Activated naive CD4-positive, alpha-beta T cell treated with anti-CD3 and anti-CD28 coated beads for 36 hours (primary cell): ENCODE measurements around the gene TNNI3K. TPM values are rescaled to one million over a fixed set of nuclear protein-coding genes. Genes with fewer than 3 reads are reported as not detected.

Experiments
- CTCF ChIA-PET: fragments of 350-600 bp; sonication (Branson Sonifier 250); formaldehyde crosslinking; loops from one replicate; lab custom pipeline; 2021; ENCODE audit warnings: antibody characterized with exemption; lab: Charles Lee
- DNase-seq: peaks from one replicate; pipeline ENCODE4 v3.0.0-alpha.2; 2020
- H3K27ac Mint-ChIP-seq: one replicate; pipeline ENCODE4 v1.8.0; 2021; ENCODE audit warnings: mild to moderate bottlenecking, mixed read lengths
- H3K27me3 Mint-ChIP-seq: one replicate; pipeline ENCODE4 v1.8.0; 2021; ENCODE audit warnings: low read depth, mixed read lengths
- H3K36me3 Mint-ChIP-seq: one replicate; pipeline ENCODE4 v1.8.0; 2021; ENCODE audit warnings: low read depth, mixed read lengths
- H3K4me1 Mint-ChIP-seq: one replicate; pipeline ENCODE4 v1.8.0; 2021; ENCODE audit warnings: low read depth, mixed read lengths
- H3K4me3 Mint-ChIP-seq: one replicate; pipeline ENCODE4 v1.8.0; 2021; ENCODE audit warnings: mild to moderate bottlenecking, moderate library complexity, mixed read lengths
- H3K9me3 Mint-ChIP-seq: one replicate; pipeline ENCODE4 v1.8.0; 2021; ENCODE audit warnings: mixed read lengths
- intact Hi-C: fragments of 100-400 bp; cut with micrococcal nuclease; formaldehyde crosslinking; loops from one replicate; pipeline ENCODE4 v1.15.1; 2023
- total RNA-seq, 2 experiments: library from RNA; stranded (reverse); gene quantifications; one replicate each; pipeline ENCODE4 v1.2.3, GENCODE V29; 2021

TNNI3K gene
- total RNA-seq, 2 experiments from 2014 or later: 0.40 TPM; not detected in 1

DNA sequence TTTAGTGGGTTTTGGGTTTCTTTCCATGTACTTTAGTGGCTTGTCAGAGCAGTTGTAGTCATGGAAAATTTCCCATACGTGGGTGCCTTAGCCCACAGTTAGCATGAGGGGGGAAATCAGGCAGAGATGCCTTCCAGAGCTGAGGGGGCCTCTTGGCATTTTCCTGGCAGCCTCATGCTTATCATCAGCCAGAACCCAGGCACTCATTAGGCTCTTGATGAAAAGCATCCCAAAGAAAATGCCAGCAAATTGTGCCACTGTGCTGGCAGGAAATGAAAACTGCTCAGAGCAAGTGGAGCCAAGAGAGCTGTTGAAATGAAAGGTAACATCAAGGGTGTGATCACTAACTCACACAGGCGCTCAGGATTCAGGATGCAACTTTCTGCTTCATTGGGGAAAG is 128.0 kb downstream of the TNNI3K start:
- H3K4me1 Mint-ChIP-seq: no peaks in the 10 kb centered on the region
- H3K36me3 Mint-ChIP-seq: no peaks in the 10 kb centered on the region
- H3K4me3 Mint-ChIP-seq: no peak overlapping the region
- no peaks in the 10 kb centered on the region for H3K9me3 Mint-ChIP-seq
- no peak for DNase-seq
- CTCF ChIA-PET: no interaction called here
- H3K27ac Mint-ChIP-seq: no peak overlapping the region
- intact Hi-C loops: no loop called here
- no peaks in the 10 kb centered on the region for H3K27me3 Mint-ChIP-seq

DNA sequence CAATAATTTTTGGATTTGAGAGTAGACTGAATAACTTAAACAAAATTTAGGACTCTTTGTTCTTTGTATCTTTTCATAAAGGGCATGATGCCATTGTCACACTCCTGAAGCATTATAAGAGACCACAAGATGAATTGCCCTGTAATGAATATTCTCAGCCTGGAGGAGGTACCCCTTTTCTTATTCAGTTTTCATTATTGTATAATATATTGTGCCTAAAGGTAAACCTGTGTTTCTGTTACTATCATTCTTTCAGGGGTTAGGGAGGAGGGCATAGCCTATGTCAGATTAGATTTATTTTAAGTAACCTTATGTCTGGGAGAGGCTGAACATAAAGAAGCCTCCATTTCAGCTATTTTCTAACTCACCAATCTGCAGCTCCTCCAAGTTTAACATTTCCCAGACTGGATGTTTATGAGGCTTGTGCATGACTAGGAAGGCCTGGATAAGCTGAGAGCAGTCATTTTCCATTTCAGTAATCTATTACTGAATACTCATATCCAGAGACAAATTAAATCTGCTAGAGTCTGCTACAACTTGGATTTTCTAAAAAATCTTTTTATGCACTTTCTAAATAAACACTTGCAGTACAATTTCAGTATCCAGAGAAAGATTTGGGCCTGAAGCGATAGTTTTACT is 132.1 kb downstream of the TNNI3K start:
- Mint-ChIP-seq H3K4me3 (no peak overlapping the region), H3K27me3 (no peaks in the 10 kb centered on the region), H3K27ac (no peak overlapping the region), H3K36me3 (no peaks in the 10 kb centered on the region), H3K9me3 (no peaks in the 10 kb centered on the region), H3K4me1 (no peaks in the 10 kb centered on the region)
- CTCF ChIA-PET: no interaction called here
- DNase-seq: no peak
- intact Hi-C loops: no loop called here

DNA sequence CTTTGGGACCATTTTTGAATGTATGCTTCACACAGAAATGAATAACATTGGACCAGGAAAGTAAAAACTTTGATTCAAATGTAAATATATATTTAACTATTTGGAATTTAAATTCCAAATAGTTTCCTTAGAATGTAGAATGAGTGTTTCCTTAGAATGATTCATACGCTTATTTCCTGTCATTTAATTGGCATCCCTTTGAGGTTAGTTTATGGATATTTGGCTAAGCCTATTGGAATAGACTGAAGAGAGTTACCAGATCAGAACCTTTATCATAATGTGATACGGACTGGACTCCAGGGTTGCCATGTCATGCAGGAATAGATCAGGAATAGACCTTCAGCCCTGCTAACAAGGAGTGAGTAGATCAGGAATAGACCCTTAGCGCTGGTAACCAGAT is 133.1 kb downstream of the TNNI3K start:
- CTCF ChIA-PET: no interaction called here
- H3K9me3 Mint-ChIP-seq: no peaks in the 10 kb centered on the region

DNA sequence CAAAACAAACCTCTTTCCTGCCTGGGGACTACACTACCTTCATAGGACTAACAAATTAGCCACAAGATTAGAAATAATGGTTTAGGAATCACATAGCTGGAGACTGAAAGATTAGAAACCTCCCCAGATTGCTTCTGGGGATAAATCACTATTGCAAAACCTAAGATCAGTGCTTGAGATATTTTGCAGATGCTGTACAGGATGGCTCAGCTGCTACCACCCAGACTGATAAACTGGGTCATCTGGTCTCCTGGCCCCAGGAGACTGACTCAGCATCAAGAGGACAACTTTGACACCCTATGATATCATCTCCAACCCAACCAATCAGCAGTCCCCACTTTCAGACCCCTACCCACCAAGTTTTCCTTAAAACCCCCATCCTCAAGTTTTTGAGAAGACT is 140.2 kb downstream of the TNNI3K start:
- H3K36me3 Mint-ChIP-seq: no peaks in the 10 kb centered on the region
- no peaks in the 10 kb centered on the region for H3K9me3 Mint-ChIP-seq
- no peak overlapping the region for H3K4me3 Mint-ChIP-seq
- DNase-seq: no peak
- H3K27ac Mint-ChIP-seq: no peak overlapping the region
- no peaks in the 10 kb centered on the region for H3K4me1 Mint-ChIP-seq
- intact Hi-C loops: no loop called here
- CTCF ChIA-PET: no interaction called here
- no peaks in the 10 kb centered on the region for H3K27me3 Mint-ChIP-seq

More for the DNA sequence above, 133.1 kb downstream of the TNNI3K start:
- no peaks in the 10 kb centered on the region for H3K4me1 Mint-ChIP-seq
- no peaks in the 10 kb centered on the region for H3K36me3 Mint-ChIP-seq
- intact Hi-C loops: no loop called here
- H3K27me3 Mint-ChIP-seq: no peaks in the 10 kb centered on the region
- no peak overlapping the region for H3K27ac Mint-ChIP-seq
- no peak overlapping the region for H3K4me3 Mint-ChIP-seq
- no peak for DNase-seq

DNA sequence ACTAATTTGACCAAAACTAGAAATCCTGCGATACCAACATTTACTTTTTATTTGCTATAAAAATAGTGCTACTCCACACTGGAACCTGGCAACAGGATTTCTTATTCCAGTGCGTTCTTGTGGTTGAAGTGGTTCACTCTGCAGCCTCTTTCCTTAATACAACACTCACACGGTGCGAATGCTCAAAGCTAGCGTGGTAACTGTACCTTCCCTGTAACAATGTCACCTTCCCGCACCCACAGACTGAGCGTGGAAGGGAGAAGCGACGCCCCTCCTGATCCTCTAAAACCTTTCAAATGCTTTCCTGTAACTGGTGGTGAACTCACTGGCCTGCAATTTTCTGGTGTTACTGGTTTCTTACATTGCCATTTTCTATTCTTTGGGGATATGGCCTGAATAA is 145.1 kb downstream of the TNNI3K start:
- Mint-ChIP-seq H3K4me3 (no peak overlapping the region), H3K9me3 (no peaks in the 10 kb centered on the region), H3K27ac (no peak overlapping the region), H3K27me3 (no peaks in the 10 kb centered on the region), H3K36me3 (no peaks in the 10 kb centered on the region), H3K4me1 (no peaks in the 10 kb centered on the region)
- intact Hi-C loops: no loop called here
- DNase-seq: no peak
- CTCF ChIA-PET: no interaction called here

DNA sequence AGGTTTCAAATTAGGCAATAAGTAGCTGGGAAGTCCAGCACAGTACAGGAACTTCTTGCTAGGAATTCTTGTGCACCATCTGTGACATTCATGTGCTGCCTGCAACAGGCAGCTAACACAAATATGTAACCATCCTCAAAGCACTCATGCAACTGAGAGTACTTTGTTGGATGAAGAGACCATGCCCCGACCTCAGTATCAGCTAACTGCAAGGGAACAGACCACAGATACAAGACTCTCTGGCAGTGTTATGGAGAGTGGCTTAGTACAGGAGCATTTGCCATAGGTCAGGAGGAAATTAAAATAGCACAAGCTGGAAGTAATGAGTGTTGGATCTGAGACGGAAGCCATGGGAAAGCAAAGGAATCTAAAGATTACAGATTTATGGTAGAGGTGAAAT is 153.7 kb downstream of the TNNI3K start:
- Mint-ChIP-seq H3K27me3 (peaks cover 2% of the 10 kb centered on the region), H3K9me3 (no peaks in the 10 kb centered on the region), H3K4me1 (no peaks in the 10 kb centered on the region), H3K27ac (no peak overlapping the region), H3K36me3 (no peaks in the 10 kb centered on the region), H3K4me3 (no peak overlapping the region)
- DNase-seq: no peak
- CTCF ChIA-PET: no interaction called here
- intact Hi-C loops: no loop called here

DNA sequence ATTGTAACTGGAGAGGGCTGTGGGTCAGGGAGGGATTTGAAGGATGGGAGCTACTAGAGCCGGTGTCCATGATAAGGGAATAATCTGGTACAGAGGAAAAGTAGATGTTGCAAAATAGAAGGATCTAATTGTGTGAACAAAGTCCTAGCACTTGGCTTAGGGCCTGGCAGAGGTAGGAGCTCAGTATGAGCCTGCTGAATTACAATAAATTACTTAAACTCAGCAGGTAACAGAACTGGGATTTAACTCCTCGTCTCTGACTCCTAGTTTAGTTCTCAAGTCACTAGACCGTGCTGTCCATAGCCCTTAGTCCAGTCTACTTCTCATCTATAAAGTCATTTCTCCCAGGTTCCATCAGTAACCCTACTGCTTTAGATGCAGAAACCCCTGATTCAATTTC is 157.0 kb downstream of the TNNI3K start:
- no peaks in the 10 kb centered on the region for H3K4me1 Mint-ChIP-seq
- no peaks in the 10 kb centered on the region for H3K36me3 Mint-ChIP-seq
- CTCF ChIA-PET: no interaction called here
- H3K27ac Mint-ChIP-seq: no peak overlapping the region
- peaks cover 2% of the 10 kb centered on the region for H3K27me3 Mint-ChIP-seq
- H3K9me3 Mint-ChIP-seq: no peaks in the 10 kb centered on the region
- intact Hi-C loops: no loop called here
- no peak for DNase-seq
- no peak overlapping the region for H3K4me3 Mint-ChIP-seq

DNA sequence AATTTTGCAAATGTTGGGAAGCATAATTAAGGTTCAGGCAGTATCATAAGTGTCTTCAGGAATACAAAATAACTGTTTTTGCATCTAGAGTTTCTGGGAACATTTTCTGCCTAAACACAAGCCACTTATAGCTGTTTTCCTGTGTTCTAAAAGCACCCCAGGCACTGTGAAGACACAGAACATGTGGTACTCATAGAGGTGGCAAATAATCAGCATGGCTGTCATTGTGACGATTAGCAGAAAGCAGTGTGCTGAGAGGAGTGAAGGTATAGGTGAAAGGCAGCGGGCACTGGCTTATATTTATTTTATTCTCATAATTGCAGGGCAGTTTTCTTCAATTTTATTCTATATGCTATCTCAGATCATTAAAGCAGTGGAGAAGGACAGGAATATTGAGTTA is 157.7 kb downstream of the TNNI3K start:
- intact Hi-C loops: no loop called here
- H3K9me3 Mint-ChIP-seq: no peaks in the 10 kb centered on the region
- H3K4me3 Mint-ChIP-seq: no peak overlapping the region

DNA sequence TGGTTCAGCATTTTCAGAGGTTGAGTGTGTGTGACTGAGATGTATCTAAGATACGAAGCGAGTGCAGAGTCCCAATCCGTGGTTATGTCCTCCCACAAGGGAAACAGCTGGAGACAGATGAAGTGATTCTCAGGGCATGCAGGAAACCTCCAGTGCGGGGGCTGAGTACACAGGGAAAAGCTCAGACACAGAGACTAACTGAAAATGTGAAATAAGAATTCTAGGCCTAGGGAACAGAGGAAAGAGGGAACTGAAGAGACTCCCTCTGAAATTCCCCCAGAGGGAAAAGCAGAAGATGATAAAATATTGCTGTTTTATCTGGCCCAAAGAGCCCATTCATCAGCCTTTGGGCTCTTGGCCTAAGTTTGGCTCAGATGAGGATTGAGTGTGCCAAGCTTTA is 160.4 kb downstream of the TNNI3K start:
- H3K4me3 Mint-ChIP-seq: no peak overlapping the region
- H3K27me3 Mint-ChIP-seq: peaks cover 2% of the 10 kb centered on the region
- no peaks in the 10 kb centered on the region for H3K4me1 Mint-ChIP-seq
- H3K9me3 Mint-ChIP-seq: no peaks in the 10 kb centered on the region
- intact Hi-C loops: no loop called here
- DNase-seq: no peak
- H3K27ac Mint-ChIP-seq: no peak overlapping the region
- CTCF ChIA-PET: no interaction called here
- H3K36me3 Mint-ChIP-seq: no peaks in the 10 kb centered on the region

More for the DNA sequence above, 157.7 kb downstream of the TNNI3K start:
- H3K4me1 Mint-ChIP-seq: no peaks in the 10 kb centered on the region
- no peak overlapping the region for H3K27ac Mint-ChIP-seq
- CTCF ChIA-PET: no interaction called here
- no peaks in the 10 kb centered on the region for H3K36me3 Mint-ChIP-seq
- peaks cover 2% of the 10 kb centered on the region for H3K27me3 Mint-ChIP-seq
- DNase-seq: no peak

DNA sequence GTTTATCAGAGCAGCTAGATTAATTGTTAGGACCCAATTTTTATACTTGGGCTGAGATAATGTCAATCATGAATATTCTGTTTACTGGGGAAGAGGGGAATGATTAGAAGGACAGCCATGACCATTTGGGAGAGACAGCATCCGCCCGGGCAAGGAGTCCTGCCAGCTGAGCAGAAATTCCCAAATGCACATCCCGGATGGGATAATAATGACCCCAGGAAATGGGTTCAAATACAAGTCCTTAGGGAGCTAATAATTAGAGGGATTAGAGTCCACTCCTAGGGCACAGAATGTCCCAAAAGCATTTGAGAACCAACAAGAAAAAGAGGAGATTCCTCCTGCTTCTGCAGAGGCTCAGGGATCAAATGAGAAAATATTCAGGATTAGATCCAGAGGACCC is 161.3 kb downstream of the TNNI3K start:
- Mint-ChIP-seq H3K27me3 (no peaks in the 10 kb centered on the region), H3K4me3 (no peak overlapping the region), H3K4me1 (no peaks in the 10 kb centered on the region), H3K9me3 (no peaks in the 10 kb centered on the region), H3K36me3 (no peaks in the 10 kb centered on the region), H3K27ac (no peak overlapping the region)
- no peak for DNase-seq
- CTCF ChIA-PET: no interaction called here
- intact Hi-C loops: no loop called here

DNA sequence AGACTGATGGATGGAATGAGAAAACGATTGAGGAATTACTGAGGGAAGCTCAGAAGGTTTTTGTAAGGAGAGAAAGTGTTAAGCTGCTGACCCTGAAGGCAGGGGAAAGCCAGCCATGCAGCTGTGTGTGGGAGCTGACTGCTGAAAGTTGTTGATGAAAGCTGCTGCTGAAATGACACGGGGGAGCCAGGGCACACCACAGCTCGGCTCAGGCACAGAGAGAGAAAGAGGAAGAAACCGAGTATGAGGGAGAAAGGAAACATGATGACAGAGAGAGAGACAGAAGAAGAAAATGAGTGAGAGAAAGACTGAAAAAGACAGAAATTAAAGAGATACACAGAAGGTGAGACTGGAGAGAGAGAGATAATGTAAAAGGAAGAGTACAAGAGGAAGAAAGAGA is 161.7 kb downstream of the TNNI3K start:
- no peaks in the 10 kb centered on the region for H3K4me1 Mint-ChIP-seq
- no peak overlapping the region for H3K27ac Mint-ChIP-seq
- no peaks in the 10 kb centered on the region for H3K36me3 Mint-ChIP-seq
- H3K27me3 Mint-ChIP-seq: no peaks in the 10 kb centered on the region
- no peak overlapping the region for H3K4me3 Mint-ChIP-seq
- CTCF ChIA-PET: no interaction called here
- intact Hi-C loops: no loop called here
- H3K9me3 Mint-ChIP-seq: no peaks in the 10 kb centered on the region
- DNase-seq: no peak

DNA sequence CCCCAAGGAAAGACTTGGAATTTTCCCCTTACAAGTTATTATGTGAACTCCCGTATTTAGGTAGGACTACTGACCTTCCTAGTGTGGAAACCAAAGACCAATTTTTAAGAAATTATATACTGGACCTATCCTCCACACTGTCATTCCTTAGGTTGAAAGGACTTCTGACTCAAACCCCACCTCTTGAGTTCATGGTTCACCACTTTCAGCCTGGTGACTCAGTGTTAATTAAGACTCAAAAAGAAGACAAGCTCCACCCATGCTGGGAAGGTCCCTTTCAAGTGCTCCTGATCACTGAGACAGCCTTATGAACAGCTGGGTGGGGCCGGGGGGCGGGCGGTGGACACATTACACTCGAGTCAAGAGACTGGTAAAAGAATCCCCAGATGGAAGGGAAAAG is 164.1 kb downstream of the TNNI3K start:
- no peaks in the 10 kb centered on the region for H3K9me3 Mint-ChIP-seq
- intact Hi-C loops: no loop called here
- no peaks in the 10 kb centered on the region for H3K36me3 Mint-ChIP-seq
- H3K4me3 Mint-ChIP-seq: no peak overlapping the region
- no peaks in the 10 kb centered on the region for H3K4me1 Mint-ChIP-seq
- DNase-seq: peak; percentile 14
- H3K27me3 Mint-ChIP-seq: no peaks in the 10 kb centered on the region
- no peak overlapping the region for H3K27ac Mint-ChIP-seq
- CTCF ChIA-PET: no interaction called here

DNA sequence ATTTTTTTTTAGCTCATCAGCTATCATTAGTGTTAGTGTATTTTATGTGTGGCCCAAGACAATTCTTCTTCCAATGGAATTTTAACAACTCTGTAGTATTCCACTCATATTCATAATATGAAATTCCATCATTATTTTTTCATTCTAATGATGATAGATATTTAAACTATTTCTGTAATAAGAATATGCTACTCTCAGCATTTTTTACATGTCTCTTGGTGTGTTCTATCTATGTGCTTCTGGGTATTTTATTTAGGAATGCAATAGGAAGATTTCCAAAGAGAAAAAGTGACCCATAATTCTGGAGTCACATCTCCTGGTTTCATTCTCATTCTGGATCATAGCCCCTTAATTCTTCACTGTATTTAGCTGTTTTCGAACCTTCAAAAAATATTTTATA is 167.7 kb downstream of the TNNI3K start:
- intact Hi-C loops: no loop called here
- Mint-ChIP-seq H3K9me3 (no peaks in the 10 kb centered on the region), H3K4me3 (no peak overlapping the region), H3K27me3 (no peaks in the 10 kb centered on the region), H3K36me3 (no peaks in the 10 kb centered on the region), H3K4me1 (no peaks in the 10 kb centered on the region), H3K27ac (no peak overlapping the region)
- CTCF ChIA-PET: no interaction called here
- no peak for DNase-seq
